Stimulated activated CD8-positive, alpha-beta memory T cell treated with anti-CD3 and anti-CD28 coated beads, Interleukin-4, amount 100 ng/mL, for 4 hours (primary cell): ENCODE results near the gene USP7.
"Not testable (repeated sequence)": the region's sequence is repeated elsewhere in the genome, so short reads cannot be mapped to it uniquely, and the experiment has no call there.

Experiments used
- DNase-seq, 2 donors: peaks; one replicate each; pipeline ENCODE4 v3.0.0-alpha.2; 2020; ENCODE audit warnings: low read depth in 2 of 2, low spot score in 1 of 2

USP7 gene

GRCh38 chr16:8847623-8848022 is 116.1 kb downstream of the USP7 start:
- DNase-seq = no peak

DNA sequence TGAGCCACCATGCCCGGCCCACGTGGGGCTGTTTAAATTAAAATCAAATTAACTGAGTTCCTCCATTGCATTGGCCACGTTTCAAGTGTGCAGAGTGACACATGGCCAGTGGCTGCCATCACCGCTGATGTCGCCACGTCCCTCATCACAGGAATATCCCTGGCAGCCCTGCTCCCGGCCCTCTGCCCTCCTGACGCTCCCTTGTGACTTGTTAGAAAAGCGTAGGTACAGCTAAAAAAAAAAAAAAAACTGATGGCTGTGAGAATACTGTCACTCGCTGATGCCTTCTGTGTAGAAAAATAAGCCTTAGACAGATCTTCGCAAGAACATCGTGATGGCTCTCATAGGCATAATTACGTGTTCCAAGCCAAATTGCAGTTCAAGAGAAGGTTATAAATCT is 116.6 kb downstream of the USP7 start:
- DNase-seq = no peak

- no peak for DNase-seq
Measured at GRCh38 chr16:8846401-8846932, 117.2 kb downstream of the USP7 start.

- DNase-seq = no peak
Measured at GRCh38 chr16:8845699-8846298, 117.9 kb downstream of the USP7 start.

DNA sequence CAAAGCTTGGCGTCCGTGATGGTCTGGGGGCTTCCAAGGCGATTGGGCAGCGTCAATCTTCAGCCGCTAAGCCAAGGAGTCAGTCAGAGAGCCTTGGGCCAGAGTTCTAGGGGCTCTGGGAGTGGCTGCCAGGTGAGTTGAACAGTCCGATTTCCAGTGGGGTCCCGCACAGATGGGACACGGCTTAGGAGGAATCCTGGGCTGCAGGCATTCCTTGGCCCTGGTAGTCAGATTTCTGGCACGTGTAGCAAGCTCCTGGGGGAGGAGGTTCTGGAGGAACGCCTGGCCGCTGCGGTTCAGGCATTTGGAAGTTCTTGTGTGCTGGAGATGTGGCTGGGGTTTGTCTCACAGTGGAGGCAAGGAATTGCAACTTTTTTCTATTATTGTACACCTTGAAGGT is 120.4 kb downstream of the USP7 start:
- not testable (repeated sequence) for DNase-seq
